ENCODE data around the gene STK40. TPM values are rescaled to one million over a fixed set of nuclear protein-coding genes. Genes with fewer than 3 reads are reported as not detected.
A peak's percentile ranks its signal among the peaks of the same experiment; 100 is the strongest.

Gene STK40
- total and polyA plus RNA-seq, 8 donors, result 14.0 to 57.4 (median 28.4) TPM

GRCh38 chr1:36383240-36383639, 2.5 kb downstream of the STK40 start:
- peak in 1 of 2 donors; percentile 73 for DNase-seq
- intact Hi-C loops (cut with DNase I; ENCODE audit: low total_unique reads), result no loop called here
- no peaks in the 10 kb centered on the region for H3K27me3 ChIP-seq
- TF ChIP-seq POLR2AphosphoS5 (IDR thresholded peaks at IDR 0.05) (peak in 1 of 3 donors; percentile 15), EP300 (IDR thresholded peaks at IDR 0.05) (no peak)
- peak overlapping the region in 4 of 5 donors; percentile 21 to 98 (median 76) for H3K27ac ChIP-seq
- H3K4me1 ChIP-seq, result peaks cover 36 to 79% (median 67%) of the 10 kb centered on the region in 4 donors
- H3K36me3 ChIP-seq, result peaks cover 0 to 8% (median 3%) of the 10 kb centered on the region in 4 donors
- WGBS, 5 donors, result 29 to 60% (median 38%) methylated on average over 4 of the region's 4 CpGs
- no peaks in the 10 kb centered on the region for H3K9me3 ChIP-seq
- peak overlapping the region in 2 of 4 donors; percentile 64 to 90 for H3K4me3 ChIP-seq

- DNase-seq, result no peak
- intact Hi-C loops (cut with DNase I; ENCODE audit: low total_unique reads), result no loop called here
- Histone ChIP-seq H3K27ac (peak overlapping the region in 2 of 5 donors; percentile 98), H3K36me3 (peaks cover 0 to 13% (median 9%) of the 10 kb centered on the region in 4 donors), H3K4me3 (peak overlapping the region in 1 of 4 donors; percentile 64), H3K4me1 (peaks cover 32 to 80% (median 67%) of the 10 kb centered on the region in 4 donors), H3K9me3 (no peaks in the 10 kb centered on the region), H3K27me3 (no peaks in the 10 kb centered on the region)
- TF ChIP-seq CTCF (IDR thresholded peaks at IDR 0.05), result no peak
- TF ChIP-seq POLR2AphosphoS5 (IDR thresholded peaks at IDR 0.05), result no peak
- no peak for TF ChIP-seq EP300 (IDR thresholded peaks at IDR 0.05)
- TF ChIP-seq POLR2A (IDR thresholded peaks at IDR 0.05), result no peak
- WGBS, 5 donors, result 85 to 96% (median 93%) methylated on average over 4 of the region's 4 CpGs
These were observed 3.1 kb downstream of the STK40 start for GRCh38 chr1:36382669-36383068.

- Histone ChIP-seq H3K4me3 (no peak overlapping the region), H3K9me3 (no peaks in the 10 kb centered on the region), H3K36me3 (peaks cover 0 to 15% (median 10%) of the 10 kb centered on the region in 4 donors), H3K4me1 (peaks cover 28 to 78% (median 64%) of the 10 kb centered on the region in 4 donors), H3K27me3 (no peaks in the 10 kb centered on the region), H3K27ac (peak overlapping the region in 1 of 5 donors; percentile 0)
- 91 to 95% (median 93%) methylated on average over 9 of the region's 9 CpGs for WGBS, 5 donors
- intact Hi-C loops (cut with DNase I; ENCODE audit: low total_unique reads), result no loop called here
- no peak for DNase-seq
- TF ChIP-seq POLR2A (IDR thresholded peaks at IDR 0.05), result no peak
- no peak for TF ChIP-seq CTCF (IDR thresholded peaks at IDR 0.05)
- TF ChIP-seq POLR2AphosphoS5 (IDR thresholded peaks at IDR 0.05), result no peak
- TF ChIP-seq EP300 (IDR thresholded peaks at IDR 0.05), result no peak
These were observed 3.5 kb downstream of the STK40 start for GRCh38 chr1:36382231-36382630.

GRCh38 chr1:36381405-36381804, 4.3 kb downstream of the STK40 start:
- TF ChIP-seq POLR2A (IDR thresholded peaks at IDR 0.05), result no peak
- TF ChIP-seq EP300 (IDR thresholded peaks at IDR 0.05), result no peak
- TF ChIP-seq CTCF (IDR thresholded peaks at IDR 0.05), result no peak
- no peak for TF ChIP-seq POLR2AphosphoS5 (IDR thresholded peaks at IDR 0.05)
- intact Hi-C loops (cut with DNase I; ENCODE audit: low total_unique reads), result no loop called here
- no peak for DNase-seq
- Histone ChIP-seq H3K4me3 (no peak overlapping the region), H3K27ac (peak overlapping the region in 1 of 5 donors; percentile 34), H3K36me3 (peaks cover 0 to 15% (median 10%) of the 10 kb centered on the region in 4 donors), H3K27me3 (no peaks in the 10 kb centered on the region), H3K9me3 (no peaks in the 10 kb centered on the region), H3K4me1 (peaks cover 21 to 74% (median 56%) of the 10 kb centered on the region in 4 donors)
- WGBS, 5 donors, result 89 to 94% (median 92%) methylated on average over 5 of the region's 5 CpGs

- H3K36me3 ChIP-seq, result peaks cover 0 to 20% (median 10%) of the 10 kb centered on the region in 4 donors
- H3K4me1 ChIP-seq, result peaks cover 21 to 80% (median 58%) of the 10 kb centered on the region in 4 donors
- intact Hi-C loops (cut with DNase I; ENCODE audit: low total_unique reads), result no loop called here
- H3K27me3 ChIP-seq, result no peaks in the 10 kb centered on the region
- WGBS, 5 donors, result 79 to 85% (median 82%) methylated on average over 3 of the region's 3 CpGs
- no peak for DNase-seq
- TF ChIP-seq POLR2A (IDR thresholded peaks at IDR 0.05) (no peak), POLR2AphosphoS5 (IDR thresholded peaks at IDR 0.05) (no peak), CTCF (IDR thresholded peaks at IDR 0.05) (no peak), EP300 (IDR thresholded peaks at IDR 0.05) (no peak)
- peak overlapping the region in 4 of 5 donors; percentile 3 to 40 (median 29) for H3K27ac ChIP-seq
- H3K4me3 ChIP-seq, result no peak overlapping the region
- H3K9me3 ChIP-seq, result no peaks in the 10 kb centered on the region
These were observed 4.9 kb downstream of the STK40 start for GRCh38 chr1:36380782-36381181.
